Hematopoietic multipotent progenitor cell treated with erythropoietin and hydrocortisone succinate and interleukin-3 and kit ligand, for 4 days (in vitro differentiated cells): ENCODE results near the gene NHLRC4.
"Not testable (repeated sequence)": the region's sequence is repeated elsewhere in the genome, so short reads cannot be mapped to it uniquely, and the experiment has no call there.

Source experiments
- DNase-seq: peaks from one replicate; pipeline ENCODE4 v3.0.0-alpha.2; 2015

Gene NHLRC4

DNA sequence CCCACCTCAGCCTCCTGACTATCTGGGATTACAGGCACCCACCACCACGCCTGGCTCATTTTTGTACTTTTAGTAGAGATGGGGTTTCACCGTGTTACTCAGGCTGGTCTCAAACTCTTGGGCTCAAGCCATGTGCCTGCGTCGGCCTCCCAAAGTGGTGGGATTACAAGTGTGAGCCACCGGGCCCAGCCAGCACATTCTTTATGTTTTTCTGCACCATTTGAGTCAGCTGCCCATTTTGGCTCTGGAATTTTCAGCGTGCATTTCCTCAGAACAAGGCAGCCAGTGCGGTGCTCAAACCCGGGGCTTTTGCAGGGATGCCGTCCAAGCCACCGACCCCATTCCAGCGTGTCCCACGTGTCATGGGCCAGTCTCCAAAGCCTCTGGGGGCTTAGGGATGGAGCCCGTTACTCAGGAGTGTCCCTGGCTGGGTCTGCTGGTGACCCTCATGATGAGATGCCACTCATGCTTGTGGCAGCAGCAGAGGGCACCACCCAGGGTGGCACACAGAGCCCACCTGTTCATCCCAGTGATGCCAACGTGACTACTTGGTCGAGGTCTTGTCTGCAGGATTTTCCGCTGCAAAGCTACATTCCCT is 19.3 kb downstream of the NHLRC4 start:
- no peak for DNase-seq

DNA sequence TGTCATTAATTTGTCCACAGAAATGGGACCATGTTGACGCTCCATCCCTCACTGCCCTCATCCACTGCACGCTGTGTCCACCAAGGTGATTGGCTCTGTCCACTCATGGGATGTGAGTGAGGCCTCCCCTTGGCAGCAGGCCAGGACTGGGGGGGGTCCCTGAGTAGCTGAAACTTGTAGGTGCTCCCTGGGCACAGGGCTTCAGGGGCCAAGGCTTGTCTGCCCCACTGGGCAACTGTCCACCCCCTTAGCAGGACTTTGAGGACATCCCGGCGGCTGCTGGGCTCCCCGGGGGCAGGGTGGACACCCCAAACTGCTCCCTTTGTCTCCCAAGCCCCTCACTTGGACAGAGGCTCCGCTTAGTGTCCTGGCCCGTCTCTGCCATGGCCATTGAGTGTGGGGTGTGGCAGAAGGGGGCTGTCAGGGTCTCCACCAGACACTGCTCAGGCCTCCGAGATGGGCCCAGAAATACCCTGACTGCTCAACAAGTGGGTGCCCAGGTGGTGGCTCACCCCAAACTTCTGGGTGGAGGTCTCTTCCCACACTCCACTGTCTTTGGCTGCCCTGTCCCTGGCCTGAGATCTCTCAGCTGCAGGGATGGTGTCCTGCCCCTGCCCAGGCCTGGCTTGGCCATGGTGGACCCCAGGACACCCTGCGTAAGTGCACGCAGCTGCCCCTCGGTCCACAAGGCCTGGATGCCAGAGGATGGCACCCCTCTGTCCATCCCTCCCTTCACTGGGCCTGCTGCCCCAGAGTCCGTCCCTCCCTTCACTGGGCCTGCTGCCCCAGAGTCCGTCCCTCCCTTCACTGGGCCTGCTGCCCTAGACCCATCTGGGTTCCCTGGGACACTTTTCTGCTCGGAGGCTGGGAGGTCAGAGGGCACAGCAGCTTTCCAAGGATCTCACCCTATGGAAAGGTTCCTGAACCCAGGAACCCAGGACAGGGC is 20.1 kb downstream of the NHLRC4 start:
- peak; percentile 32 for DNase-seq

- DNase-seq, result peak; percentile 79
Measured at GRCh38 chr16:588639-588888, 21.8 kb downstream of the NHLRC4 start.

DNA sequence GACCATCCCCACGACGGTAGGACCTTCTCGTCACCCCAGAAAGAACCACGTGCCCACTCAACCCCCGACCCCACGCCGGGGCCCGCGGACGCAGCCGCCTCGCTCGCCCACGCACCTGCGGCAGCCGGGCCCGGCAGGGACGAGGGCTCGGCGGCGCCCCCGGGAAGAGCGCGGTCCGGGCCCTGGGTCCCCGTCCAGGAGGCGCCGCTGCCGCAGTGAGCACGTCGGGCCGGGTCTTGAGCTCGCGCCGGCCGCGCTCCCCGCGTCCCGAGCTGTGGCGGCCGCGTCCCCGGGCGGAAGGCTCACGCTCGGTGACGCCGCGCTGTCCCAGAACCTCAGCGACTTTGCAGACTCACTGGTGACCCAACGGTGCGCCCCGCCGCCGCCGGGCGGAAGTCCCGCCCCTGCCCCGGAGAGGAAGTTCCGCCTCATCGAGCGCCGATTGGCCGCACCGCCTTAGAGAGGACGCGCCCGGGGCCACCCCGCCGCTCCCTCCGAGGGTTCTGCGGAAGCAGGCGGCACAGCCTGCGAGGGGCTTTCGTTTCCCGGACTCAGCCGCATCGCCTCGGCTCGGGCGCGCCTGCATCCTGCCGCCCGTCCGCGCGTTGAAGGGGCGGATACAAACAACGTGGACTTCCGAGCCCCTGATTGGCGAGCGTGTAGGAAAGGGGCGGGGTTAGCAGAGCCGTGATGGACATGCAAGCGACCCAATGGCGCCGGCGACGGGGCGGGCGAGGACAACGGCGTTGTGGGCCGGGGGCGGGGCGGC is 22.3 kb downstream of the NHLRC4 start:
- DNase-seq, result peak; percentile 97

DNA sequence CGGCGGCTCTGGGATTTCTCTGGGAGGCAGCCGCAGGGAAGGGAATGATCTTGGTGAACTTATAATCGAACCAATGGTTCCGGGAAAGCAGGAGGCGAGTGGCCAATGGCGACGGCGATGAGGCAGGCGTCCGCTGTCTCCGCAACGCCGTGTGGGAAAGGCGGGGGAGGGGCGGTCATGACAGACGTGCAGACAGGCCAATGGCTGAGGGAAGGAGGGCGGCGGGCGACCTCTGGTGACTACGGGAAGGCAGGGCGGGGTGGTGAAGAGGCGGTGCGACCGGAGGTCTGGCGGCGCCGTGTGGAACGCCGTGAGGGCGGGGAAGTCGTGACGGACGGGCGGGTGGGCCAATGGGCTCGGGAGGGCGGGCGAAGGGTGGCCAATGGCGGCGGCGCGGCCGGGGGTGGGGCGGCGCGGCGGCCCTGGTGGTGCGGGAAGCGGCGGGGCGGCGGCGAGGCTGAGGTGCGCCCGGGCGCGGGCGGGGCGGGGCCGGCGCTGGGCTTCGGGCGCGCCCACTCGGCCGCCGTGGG is 22.9 kb downstream of the NHLRC4 start, which contains the start of gene RAB40C:
Gene RAB40C (plus strand): TSS at position 409 of the 530 bp plus-strand sequence. CDS start 226 bp downstream, outside the sequence.
- DNase-seq, result peak; percentile 99

- DNase-seq, result no peak
Measured at GRCh38 chr16:590188-590814, 23.5 kb downstream of the NHLRC4 start.

GRCh38 chr16:590815-591200 is 24.0 kb downstream of the NHLRC4 start:
- DNase-seq, result no peak

GRCh38 chr16:591231-591630 is 24.4 kb downstream of the NHLRC4 start:
- DNase-seq, result no peak

- no peak for DNase-seq
Measured at GRCh38 chr16:591892-592517, 25.2 kb downstream of the NHLRC4 start.

- DNase-seq, result peak; percentile 87
Measured at GRCh38 chr16:592518-593306, 25.9 kb downstream of the NHLRC4 start.

DNA sequence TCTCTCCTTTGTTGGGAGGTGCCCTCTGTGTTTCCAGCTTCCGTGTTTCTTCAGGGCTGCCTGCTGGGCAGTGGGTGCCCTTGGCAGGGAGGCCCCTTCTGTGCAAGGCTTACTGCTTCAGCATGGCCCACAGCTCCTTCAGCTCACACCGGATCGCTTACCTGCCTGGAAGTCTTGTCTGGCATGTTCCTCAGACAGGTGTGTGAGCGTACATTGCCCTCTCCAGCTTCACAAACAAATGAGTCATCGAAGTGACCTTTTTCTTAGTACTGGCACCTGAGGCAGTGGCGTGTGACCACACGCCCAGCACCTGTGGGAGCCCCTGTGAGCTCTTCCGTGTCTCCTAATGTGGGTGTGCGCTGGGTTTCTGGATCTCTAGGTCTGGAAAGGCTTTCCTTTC is 26.6 kb downstream of the NHLRC4 start:
- no peak for DNase-seq

DNA sequence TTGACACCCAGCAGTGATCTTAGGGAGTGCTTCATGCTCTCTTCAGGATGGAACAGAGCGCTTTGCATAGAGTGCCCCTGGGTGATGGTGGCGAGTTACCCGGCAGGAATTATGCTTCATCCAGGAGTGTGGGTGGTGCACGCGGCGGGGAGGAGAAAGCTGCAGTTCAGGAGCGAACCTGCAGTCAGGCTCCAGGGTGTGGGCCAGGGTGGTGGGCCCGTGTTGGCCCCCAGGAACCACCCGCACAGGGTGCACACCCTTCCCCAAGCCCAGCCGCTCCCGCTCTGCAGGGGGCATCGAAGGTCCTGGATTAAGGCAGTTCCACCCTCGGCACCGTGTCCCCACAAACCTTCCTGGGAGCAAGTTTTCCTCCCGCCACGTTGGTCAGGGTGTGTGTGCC is 27.0 kb downstream of the NHLRC4 start:
- DNase-seq, result no peak

DNA sequence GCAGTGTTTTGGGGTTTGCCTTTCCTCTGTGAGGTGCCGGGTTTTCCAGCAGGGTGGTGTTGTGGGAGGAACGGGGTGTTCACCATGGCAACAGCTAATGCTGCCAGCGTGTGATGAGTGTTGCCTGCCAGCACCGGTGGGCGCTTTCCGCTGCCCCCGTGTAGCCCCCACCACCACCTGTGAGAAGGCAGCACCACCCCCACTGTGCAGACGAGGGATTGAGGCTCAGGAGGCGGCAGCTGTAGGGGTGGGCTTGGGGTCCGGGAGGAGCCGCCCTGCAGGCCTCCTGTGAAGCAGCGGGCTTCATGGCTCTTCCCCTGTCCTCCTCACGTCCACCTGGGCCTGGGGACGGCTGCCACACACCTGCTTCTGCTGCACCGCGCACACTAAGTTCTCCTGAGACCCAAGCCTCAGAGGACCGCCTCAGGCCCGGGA is 28.3 kb downstream of the NHLRC4 start:
- DNase-seq, result no peak

GRCh38 chr16:595942-596735 is 29.3 kb downstream of the NHLRC4 start:
- no peak for DNase-seq

DNA sequence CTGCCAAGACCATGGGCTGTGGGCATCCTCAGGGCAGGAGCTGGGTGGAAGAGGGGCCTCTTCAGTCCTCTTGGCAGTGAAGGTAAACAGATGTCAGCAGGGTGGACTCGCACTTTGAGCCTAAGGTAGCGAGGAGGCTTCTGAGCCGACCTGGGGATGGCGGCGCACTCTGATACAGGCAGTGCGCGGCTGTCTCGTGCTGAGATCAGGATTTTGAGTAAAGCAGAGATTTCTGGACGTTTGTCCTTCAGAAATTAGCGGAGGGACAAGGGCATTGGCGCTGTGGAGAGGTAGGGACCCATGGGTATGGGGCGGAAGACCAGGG is 29.9 kb downstream of the NHLRC4 start:
- DNase-seq, result no peak

GRCh38 chr16:597655-598054 is 30.9 kb downstream of the NHLRC4 start:
- not testable (repeated sequence) for DNase-seq

DNA sequence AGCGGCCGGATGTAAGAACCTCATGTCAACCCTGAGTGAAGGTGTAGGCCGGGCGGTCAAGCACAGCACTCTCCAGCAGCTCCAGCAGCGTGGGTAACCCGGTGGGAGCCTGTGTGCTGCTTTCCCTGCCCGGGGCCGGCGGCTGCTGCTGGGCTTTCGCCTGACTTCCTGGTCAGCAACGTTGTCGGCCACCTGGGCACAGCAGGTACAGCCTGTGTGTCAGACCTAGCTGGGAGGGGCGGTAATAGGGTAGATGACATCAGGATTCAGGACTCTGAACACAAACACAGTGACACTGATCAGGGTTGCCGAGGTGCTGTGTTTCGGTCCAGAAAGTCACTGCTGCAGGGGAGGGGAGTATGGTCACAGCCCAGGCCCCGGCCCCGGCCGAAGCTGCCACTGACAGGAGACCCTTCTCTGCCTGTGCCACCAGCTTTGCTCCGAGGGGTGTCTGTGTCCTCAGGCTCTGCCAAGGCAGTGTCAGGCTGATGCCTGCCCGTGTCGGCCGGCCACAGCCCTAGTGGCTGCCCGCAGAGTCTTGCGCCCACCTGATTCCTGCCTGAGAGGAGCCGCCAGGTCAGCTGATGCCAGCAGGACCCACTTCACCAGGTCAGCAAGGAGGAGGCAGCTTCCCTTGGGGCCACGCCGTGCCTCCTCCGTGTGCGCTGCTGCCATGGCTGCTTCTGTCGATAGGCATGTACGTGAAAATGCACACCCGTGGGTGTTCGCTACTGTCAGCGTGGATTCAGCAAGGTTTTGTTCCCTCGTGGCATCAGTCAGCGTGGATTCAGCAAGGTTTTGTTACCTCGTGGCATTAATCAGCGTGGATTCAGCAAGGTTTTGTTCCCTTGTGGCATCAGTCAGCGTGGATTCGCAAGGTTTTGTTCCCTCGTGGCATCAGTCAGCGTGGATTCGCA is 32.3 kb downstream of the NHLRC4 start:
- no peak for DNase-seq

GRCh38 chr16:600781-601180 is 34.0 kb downstream of the NHLRC4 start:
- DNase-seq, result peak; percentile 72

DNA sequence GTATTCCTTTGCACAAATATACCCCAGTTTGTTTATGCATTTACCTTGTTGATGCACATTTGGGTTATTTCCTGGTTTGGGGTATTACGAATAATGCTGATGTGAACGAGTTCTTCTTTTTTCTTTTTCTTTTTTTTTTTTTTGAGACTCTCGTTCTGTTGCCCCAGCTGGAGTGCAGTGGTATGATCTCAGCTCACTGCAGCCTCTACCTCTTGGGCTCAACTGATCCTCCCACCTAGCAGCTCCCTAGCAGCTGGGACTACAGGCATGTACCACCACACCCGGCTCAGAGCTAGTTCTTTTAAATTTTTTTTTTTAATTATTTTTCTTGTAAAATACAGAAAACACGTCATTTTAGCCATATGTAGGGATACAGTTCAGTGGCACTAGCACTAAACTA is 37.1 kb downstream of the NHLRC4 start:
- DNase-seq, result no peak
